Renal pelvis (tissue), 4 donors: ENCODE measurements around the gene TSPYL1. TPM values are rescaled to one million over a fixed set of nuclear protein-coding genes. Genes with fewer than 3 reads are reported as not detected.
A peak's percentile ranks its signal among the peaks of the same experiment; 100 is the strongest.

Experiments
- DNase-seq: peaks from one replicate; pipeline ENCODE4 v3.0.0-alpha.2; 2013
- polyA plus RNA-seq, 3 donors: library from polyadenylated mRNA; unstranded; fragments of 120-200 nt; gene quantifications; one replicate each; pipeline ENCODE4 v1.2.1, GENCODE V29; 2013; ENCODE audit not compliant: insufficient read length in 3 of 3

The TSPYL1 gene
- polyA plus RNA-seq, 3 donors = 95.0 to 101 (median 99.6) TPM

DNA sequence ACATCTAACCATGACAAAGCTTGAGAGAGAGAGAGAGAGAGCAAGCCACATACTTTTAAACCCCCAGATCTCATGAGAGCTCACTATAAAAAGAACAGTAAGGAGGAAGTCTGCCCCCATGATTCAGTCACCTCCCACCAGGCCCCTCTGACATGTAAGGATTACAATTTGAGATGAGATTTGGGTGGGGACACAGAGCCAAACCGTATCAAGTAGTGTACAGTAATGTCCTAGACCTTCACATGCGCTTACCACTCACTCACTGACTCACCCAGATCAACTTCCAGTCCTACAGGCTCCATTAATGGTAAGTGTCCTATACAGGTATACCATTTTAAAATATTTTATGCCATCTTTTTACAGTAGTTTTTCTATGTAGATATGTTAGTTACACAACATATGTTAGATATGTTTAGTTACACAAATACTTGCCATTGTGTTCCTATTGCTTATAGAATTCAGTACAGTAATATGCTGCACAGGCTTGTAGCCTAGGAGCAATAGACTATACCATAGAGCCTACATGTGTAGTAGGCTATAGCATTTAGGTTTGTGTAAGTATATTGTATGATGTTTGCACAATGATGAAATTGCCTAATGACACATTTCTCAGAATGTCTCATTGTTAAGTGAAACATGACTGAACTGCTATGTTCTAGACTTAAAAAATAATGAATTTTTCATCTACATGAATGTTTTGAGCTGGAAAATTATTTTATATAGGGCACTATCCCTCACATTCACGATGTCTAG lies 11.7 kb downstream of the TSPYL1 start:
- no peak for DNase-seq

DNA sequence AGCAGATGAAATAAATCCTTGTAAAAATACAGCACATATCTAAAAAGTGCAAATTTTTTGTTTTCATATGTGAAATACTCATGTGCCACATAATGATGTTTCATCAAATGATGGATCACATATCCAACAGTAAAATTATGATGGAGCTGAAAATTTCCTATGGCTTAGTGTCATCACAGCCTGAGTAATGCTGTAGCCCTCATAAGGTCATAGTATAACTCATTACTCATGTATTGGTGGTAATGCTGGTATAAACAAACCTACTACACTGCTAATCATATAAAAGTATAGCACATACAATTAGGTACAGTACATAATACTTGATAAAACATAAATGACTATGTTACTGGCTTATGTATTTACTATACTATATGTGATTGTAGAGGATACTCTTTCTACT lies 12.9 kb downstream of the TSPYL1 start:
- DNase-seq = no peak

DNA sequence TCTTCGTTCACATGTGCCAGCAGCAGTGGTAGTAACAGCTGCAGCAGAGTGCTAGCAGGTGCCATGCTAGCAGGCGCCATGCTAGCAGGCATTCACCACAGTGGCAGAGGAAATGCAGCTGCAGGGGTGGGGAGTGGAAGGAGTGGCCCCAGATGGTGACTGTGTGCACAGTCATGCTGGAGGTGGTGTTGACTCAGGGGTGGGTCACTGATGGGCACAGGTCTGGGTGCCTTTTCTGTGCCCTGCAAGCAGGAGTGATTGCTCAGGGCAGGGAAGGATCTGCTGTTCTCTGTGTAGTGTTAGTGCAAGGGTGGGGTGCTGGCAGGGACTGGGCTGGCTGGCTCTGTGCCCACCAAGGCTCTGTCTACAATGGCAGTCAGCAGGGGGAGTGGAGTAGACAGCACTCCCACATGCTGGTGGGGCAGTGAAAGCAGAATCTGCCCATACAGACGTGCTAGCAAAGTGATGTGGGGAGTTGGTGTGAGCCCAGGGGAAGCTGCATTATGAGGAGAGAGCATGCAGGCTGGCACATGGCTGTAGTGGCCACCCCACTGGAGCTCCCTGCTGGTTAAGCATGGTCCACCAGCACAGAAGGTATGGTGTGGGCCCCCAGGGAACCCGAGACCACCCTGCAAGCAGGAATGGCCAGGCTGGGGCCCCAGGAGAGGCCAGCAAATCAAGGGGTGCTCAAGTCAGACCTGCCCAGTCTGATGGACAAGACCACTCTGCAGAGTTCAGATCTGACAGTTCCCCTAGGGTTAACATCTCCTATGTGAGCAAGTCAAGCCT lies 14.5 kb downstream of the TSPYL1 start:
- no peak for DNase-seq

DNA sequence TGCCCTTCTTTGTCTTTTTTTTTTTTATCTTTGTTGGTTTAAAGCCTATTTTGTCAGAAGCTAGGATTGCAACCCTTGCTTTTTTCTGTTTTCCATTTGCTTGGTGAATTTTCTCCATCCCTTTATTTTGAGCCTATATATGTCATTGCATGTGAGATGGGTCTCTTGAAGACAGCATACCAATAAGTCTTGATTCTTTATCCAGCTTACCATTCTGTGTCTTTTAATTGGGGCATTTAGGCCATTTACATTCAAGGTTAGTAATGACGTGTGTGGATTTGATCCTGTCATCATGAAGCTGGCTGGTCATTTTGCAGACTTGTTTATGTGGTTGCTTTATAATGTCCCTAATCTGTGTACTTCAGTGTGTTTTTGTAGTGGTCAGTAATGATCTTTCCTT lies 16.4 kb downstream of the TSPYL1 start:
- DNase-seq = no peak

DNA sequence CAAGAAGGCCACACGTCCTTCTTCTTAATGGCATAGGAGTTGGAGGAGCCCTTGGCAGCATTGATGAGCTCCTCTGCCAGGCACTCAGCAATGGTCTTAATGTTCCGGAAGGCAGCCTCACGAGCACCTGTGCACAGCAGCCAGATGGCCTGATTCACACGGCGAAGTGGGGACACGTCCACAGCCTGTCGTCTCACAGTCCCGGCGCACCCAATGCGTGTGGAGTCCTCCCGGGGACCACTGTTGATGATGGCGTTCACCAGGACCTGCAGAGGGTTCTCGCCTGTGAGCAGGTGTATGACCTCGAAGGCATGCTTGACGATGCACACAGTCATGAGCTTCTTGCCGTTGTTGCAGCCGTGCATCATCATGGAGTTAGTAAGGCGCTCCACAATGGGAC lies 21.2 kb downstream of the TSPYL1 start:
- no peak for DNase-seq

DNA sequence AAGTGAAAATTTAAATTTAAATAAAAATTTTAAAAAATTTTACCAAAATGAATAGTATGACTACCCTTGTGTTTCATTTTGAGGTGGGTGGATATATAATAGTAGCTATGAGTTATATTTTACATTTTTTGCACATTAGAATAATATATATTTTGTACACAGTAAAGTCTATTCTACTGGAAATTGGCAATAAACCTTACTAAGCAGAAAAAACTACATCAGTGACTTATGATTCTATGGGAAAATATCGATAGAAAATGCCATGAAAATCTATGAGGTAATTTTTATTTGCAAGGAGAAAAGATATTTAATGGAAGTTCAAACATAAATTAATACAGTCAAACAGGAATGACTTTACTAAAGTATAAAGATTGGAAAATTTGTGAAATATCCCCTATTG lies 23.0 kb downstream of the TSPYL1 start:
- no peak for DNase-seq

DNA sequence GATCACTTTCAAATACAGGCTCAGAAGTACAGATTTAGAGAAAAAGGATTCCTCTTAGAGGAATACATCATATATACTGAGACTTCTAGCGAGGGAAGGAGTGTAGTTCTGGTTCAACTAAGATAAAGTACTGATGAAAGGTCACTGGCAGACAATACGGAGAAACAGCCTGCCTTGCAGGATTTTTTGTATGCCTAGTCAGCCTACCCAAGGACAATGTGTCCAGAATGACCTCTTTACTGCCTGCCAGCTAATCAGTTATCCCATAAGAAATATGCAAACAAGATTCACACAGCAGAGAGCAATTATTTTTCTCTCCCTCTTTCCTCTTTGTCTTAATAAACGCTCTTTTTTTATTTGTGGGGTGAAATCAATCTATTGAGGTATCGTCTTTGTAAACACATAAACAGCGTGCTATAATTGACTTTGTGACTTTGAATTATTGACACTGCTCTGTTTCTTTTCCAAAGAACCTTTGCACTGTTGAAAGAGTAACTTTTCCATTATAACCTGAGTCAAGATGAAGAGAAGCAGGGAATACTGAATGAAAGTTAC lies 24.4 kb downstream of the TSPYL1 start:
- no peak for DNase-seq

DNA sequence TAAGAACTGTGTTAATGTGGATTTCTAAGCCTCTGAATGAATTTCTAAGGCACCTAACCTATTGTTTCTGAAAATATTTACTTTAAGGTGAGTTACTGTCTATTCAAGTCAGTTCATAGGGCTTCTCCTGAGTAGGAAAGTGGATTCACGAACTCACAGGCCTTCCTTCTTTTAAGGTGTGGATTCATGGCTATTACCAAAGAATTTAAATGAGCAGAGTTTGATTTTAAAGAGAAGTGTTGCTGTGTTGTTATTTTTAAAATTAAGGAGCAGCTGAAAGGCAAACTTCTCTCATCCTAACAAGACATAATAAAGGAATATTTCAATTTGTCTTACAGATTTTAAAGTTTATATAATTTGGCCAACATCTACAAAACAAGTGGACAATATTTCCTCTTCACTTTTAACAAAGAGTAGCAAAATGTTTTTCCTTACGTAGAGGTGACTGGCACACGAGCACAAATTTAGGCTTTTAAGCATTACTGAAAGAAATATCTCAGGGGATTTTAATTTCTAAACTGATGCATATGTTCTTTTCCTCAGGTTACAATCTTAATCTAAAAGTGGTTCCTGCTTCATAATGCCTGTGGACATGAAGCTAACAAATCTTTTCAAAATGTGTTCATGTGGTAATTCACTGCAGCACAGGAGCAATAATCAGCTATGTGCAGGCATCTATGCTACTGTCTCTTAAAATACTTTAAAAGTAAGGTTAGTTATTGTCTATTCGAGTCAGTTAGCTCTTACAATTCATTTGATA lies 25.3 kb downstream of the TSPYL1 start:
- no peak for DNase-seq

DNA sequence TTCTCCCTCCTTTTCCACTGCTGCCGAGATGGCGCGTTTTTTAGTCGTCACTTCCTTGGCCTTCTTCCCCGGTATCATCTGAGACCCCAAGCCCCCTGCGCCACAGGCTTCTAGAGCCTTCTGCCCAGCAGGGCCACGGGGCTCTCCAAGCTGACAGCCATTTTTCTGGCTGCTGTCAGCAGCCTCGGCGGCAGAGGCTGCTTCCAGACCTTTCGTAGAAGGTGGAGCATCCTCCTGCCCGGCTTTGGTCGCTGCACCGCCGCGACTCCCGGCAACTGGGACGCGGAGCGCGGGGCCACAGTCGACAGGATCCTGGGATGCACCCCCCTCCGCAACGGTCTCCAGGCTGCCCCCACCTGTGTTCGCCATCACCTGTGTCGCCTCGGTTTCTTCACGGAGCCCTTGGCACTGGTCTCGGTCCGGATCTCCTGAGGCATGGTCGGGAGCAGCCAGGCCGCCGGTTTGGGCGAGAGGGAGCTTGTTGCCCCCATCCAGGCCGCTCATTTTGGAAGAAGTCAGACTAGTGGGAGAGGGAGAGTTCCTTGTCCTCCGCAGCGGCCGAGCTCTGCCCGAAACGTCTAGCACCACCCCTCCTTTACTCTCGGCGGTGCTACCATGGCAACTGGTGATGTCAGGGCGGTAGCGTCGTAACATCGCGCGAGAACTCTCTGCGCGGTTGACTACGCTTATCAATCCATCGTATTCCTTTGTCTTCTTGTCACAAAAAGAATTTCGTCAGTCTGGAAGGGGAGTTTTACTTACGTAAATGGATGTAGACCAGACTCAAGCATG lies 26.0 kb downstream of the TSPYL1 start, which contains the start of gene TSPYL4:
Gene TSPYL4 (minus strand): TSS at position 571 of the 792 bp plus-strand sequence. CDS start 67 bp downstream, at position 504.
- DNase-seq = peak; percentile 98

DNA sequence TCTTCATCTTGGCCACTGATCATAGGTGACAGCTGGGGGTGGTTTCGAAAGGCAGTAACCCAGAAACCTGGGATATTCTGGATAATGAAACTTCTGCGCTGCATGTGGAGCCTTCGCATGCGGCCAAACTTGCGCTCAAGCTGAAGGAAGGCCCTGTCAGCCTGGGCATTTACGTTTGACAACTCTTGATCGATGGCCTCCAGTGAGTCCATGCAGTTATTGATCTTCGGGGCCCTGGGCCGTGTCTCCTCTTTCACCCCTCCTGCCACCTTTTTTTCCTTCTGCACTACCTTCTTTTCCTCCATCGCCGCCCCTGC lies 26.6 kb downstream of the TSPYL1 start:
- DNase-seq = no peak

DNA sequence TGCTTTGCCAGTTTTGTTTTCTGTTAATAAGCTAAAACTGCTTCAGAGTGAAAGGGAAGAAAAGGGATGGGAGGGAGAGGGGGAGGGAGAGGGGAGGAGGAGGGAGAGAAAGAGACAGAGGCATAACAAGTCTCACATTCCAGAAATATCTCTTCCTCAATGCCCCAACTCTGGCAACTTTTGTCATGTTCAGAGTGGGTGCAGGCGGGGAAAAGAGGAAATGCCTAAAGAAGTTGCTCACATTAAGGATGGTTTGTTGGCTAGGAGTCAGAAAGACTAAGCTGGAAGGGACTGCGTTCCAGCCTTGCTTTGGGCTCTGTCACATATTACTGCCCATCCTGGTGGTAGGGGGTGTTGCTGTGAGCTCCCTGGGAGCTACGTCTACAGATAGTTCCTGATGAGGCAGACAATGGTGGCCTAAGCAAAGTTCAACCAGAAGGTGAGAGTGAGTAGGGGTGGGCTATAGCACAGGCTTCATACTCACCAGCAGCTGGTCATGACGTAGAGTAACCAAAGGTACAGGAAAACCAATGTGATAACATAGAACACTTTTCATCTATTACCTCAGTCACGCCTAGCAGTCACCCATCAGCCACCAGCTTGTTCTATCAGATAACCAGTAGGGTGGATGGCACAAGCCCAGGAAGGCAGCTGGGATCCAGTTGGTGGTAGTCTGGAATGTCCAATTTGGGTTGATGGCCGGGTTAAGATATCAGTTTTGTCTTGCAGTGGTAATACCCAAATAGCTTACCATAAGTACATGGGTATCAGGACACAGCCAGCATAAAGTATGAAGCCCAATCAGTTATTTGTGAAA lies 28.0 kb downstream of the TSPYL1 start:
- no peak for DNase-seq

DNA sequence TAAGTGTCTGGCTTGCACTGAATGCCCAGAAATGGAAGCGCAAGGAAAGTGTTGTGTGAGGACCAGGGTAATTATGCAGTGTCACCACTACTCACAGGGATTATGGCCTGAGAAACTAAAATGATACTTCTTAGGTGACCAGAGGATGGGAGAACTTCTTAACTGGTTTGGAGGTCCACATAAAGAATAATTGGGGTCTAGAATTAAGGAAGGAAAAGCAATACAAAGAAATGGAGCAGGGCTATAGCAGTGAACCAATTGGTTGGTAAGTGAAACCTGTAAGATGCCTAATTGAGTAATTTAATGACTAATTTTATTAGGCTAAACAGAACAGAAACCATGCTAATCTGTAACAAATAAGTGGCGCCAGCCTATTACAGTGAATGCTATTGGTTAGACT lies 31.2 kb downstream of the TSPYL1 start:
- DNase-seq = no peak

DNA sequence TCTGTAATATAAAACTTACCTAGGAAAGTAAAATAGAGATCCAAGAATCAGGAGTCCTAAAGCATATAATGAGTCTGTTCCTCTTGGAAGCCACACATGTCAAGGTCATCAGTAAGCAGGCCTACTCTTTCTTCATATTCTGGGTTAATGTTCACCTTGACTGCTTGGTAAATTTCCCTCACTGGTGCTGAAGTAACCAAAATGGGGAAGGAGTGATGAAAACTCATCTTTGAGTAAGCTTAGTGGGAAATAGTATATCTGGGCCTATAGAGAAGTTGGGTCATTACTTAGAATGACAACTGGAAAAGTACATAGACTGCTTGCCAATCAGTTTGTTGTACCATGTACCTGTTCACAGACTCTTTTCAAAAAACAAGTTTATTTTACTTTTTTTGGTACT lies 32.4 kb downstream of the TSPYL1 start:
- no peak for DNase-seq

DNA sequence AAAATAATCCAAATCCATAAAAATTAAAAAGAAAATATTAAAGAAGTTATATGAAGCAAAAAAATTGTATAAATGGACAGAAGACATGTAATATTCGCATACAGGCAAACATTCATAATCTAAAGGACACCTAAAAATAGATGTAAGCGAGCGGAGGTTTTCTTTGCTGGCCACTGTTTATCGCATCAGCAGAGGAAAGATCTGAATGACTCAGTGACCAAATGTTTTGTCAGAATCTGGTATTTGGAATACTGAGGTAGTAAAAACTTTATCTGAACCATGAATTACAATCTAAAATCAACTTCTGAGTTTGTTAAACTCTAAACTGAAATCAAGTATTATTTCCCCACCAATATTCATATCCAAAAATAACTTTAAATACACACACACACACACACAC lies 33.6 kb downstream of the TSPYL1 start:
- DNase-seq = no peak

DNA sequence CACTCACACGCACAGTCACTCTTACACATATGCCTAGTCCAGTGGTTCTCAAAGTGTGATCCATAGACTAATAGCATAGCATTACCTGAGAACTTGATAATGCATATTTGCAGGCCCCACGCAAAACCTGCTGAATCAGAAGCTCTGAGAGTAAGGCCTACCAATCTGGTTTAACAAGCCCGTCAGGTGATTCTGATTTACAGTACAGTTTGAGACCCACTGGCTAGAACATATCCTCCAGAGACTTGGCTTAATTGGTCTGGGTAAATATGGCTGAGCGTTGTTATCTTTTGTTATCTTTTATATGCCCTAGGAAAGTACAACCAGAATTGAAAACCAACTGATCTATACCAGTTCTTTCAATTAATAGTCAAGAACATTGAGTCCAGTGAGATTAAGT lies 35.4 kb downstream of the TSPYL1 start:
- DNase-seq = no peak

DNA sequence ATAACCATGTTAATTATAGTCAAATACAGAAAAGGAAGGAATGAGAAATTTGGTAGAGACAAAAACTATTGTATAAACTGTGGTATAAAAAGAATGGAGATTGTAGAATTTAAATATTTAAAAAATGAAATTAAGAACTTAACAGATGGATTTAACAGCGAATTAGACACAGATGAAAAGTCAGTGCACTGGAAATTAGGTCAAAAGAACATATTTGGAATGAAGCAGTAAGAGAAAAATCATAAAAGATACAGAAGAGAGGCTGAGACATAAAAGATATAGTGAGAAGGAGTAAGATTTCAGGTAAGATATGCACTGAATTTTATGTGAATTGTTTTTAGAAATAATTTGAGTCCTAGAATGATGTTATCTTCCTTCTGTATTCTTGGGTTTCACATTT lies 39.9 kb downstream of the TSPYL1 start:
- no peak for DNase-seq

DNA sequence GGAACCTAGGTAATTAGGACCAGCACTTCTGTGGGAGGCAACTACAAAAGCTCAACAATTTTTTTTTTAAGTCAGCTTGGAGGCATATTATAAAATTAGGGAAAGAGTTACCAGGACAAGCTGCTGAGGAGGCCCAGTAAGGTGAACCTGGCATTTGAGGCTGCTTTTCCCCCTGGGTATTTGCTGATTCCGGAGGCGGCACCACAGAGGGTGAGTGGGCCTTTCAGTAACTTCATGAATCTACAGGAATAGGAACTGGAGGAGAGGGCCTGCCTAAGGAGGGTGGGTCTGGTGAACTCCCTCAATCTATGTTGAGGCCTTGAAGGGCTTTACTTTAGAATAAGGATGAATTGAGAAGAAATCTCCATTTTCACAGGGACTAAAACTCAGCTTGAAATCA lies 40.5 kb downstream of the TSPYL1 start:
- DNase-seq = no peak

DNA sequence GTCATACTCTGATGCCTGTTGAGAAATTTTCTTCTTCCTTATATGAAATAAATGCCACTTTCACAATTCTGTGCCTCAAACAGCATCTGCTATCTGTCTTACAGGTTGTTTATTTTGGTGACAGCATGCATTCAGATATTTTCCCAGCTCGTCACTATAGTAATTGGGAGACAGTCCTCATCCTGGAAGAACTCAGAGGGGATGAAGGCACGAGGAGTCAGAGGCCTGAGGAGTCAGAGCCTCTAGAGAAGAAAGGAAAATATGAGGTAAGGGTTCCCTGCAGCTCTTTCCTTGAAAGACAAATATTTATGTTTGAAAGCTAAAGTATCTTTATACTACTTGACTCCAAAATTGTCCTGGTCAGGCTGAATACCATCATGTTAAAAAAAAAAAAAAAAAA lies 41.6 kb downstream of the TSPYL1 start:
- DNase-seq = no peak

DNA sequence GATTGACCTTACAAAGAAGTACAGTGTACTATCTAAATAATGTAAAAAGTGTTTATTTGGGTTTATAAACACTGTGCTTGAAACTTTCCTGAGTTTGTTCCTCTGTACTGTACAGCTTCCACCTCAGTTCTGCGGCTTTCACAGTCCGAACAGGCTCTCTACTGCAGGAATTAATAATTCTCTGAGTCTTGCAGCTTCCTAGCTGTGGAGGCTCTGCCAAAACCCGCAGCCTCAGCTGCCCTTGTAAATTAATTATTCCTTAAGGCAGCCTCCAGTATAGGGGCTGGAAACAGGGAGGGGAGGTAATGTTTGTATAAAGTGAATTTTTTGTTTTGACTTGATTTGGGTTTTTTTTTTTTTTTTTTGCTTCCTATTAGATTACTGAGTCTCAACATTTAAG lies 45.0 kb downstream of the TSPYL1 start:
- DNase-seq = no peak

DNA sequence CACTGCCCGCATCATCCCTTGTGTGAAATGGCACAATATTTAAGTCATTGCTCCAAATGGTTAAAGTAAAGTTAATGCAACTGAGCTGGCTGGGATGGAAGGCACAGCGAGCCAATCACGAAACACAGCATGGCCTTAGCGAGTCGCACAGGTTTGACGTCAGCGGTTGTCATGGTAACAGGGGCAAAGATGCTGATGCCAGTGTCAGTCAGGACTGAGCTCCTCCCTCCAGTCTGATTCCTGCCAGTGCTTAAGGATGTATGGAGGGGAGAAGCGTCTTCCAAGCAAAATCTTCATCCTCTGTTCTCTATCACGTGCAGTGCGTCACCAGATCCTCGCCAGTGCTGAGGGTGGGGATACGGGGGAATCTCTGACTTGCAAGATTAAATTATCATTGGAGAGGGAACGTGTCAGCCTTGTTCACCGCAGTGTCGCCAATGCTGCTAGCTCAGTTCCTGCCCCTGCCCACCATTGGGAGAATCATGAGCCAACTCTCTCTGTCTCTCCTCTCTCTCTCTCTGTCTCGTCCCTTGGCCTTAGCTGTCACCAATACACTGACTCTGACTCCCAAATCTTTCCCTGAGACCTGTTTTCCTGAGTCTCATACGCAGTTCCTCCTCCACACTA lies 50.3 kb downstream of the TSPYL1 start:
- DNase-seq = peak; percentile 89
